NCI-H1092 (cell line): ENCODE data around the gene NEK11.

ENCODE experiments used
- DNase-seq: peaks from one replicate; lab custom pipeline; 2025; lab: John Stamatoyannopoulos, UW

The NEK11 gene

DNA sequence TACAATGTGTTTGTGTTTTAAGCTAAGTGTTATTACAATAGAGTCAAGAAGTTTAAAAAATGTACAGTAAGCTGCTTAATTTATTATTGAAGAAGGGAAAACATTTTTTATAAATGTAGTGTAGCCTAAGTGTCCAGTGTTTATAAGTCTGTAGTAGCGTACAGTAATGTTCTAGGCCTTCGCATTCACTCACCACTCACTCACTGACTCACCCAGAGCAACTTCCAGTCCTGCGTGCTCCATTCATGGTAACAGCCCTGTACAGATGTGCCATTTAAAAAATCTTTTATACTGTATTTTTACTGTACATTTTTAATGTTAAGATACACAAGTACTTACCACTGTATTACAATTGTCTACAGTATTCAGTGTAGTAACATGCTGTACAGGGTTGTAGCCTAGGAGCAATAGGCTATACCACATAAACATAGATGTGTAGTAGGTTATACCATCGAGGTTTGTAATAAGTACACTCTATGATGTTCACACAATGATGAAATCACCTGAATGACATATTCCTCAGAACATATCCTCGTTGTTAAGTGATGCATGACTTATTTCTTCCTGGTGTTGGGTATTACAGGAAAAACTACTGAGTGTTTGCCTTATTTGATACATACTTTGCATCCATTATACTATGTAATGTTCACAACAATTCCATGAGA is 198.3 kb downstream of the NEK11 start:
- DNase-seq: no peak

GRCh38 chr3:131228522-131228921 is 201.8 kb downstream of the NEK11 start:
- no peak for DNase-seq

DNA sequence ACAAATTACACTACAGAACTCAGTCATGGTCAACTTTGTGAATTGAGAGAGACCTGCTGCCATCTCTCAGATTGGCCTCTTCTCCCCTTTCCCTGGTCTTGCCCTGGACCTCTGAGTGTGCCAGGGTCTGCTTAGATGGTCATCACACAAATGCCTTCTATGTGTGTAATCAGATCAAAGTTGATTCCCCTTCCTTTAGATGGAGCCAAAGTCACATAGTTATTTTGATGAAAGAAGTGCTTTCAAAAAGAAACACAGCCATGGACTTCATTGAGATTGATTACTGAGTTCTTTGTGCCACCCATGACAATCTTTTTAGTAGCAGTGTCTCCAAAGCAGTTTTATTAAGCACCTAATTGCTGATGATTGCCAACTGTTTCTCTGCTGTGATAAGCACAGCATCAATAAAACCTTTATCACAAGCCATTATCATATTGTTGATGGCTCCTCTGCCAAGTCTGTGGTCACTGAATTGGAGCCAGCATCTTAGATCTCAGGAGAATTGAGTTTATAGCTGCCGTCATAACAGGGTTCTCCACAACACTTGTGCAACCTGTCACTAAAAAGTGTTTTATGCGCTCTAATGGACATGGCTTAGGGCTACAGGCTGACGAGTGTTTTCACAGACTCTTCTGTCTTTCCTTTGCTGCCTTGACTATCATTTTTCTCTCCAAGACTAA is 205.2 kb downstream of the NEK11 start:
- DNase-seq: no peak

- no peak for DNase-seq
Measured at GRCh38 chr3:131232711-131233267, 206.1 kb downstream of the NEK11 start.

DNA sequence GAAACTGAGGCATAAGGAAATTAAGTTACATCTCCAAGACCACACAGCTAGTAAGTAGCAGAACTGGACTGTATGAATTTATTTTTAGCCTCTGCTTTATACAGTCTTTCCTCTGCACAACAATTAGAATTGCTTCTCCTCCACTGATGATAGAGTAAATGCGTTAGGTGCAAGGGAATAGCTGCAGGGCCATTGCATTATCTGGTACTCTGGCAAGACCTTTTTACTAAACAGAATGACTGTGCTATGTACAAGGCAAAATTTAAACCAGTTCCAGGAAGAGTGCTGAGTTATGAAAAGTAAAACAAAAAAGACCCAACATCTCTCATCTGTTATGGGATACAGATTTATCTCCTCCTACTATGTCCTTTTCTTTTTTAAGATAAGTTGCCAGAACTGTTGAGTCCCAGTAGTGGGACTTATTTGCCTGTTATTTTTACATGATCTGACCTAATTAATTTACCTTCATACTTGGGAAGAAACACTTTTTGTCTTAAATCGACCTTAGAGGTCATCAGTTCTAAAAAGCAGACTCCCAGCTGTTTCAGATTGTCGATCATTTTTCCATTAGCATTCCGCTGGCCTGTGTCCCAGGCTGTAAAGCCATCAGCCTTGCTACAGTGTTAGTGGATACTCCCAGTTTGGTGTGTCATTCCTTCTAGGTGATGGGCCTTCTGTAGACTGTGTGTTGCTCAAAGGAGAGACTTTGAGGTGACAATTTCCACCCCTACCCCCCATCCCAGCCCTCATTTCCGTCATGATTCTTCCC is 207.4 kb downstream of the NEK11 start:
- no peak for DNase-seq

DNA sequence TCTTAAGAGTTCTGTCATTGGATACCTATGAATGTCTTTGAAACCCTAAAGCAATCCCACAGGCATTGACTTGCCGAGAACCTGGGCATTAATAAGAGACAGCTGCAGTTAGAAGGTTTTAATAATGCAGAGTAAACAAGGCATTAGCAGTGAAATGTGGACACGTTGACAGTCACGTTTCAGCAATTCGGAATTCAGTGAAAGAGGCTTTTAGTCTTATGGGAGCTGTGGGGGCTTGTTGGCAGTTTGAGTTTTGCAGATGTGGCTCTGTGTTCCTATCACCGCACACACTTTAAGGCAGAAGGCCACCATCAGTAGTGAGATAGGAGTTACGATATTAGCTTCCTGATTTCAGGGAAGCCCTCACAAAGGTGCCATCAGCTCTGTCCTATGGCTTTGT is 209.7 kb downstream of the NEK11 start:
- no peak for DNase-seq

DNA sequence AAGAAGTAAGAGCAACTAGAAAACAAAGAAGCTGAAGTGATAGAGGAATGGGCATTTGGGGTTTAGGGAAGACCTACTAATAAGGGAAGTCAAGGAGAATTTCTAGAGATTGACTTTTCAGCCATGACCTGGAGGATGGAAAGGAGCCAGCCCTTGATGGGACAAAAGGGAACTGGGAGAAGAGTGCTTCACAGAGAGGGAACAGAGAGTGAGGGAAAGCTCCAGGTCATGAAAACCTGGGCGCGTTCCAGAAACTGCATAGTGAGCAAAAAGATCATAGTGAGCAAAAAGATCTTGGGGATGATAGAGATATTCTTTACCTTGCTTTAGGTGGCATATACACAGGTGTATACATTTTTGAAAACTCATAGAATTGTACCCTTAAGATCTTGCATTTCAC is 211.8 kb downstream of the NEK11 start:
- no peak for DNase-seq

DNA sequence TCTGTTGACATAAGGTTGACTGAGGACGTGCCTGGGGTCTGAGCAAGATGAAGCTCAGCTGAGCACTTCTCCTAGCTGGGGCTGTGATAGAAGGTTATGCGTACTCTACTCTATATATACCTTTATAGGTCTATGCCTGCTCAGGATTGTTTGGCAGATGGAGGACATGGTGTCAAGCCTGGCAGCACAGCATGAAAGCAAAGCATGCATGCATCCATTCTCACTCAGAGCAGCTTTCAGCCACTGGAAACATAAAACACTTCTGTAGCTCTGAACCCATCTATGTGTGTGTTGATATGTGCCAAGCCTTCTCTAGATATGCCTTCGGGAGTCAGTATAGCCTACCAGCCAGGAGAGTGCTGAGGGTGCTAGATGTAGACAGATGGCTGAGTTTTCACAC is 212.6 kb downstream of the NEK11 start:
- no peak for DNase-seq

DNA sequence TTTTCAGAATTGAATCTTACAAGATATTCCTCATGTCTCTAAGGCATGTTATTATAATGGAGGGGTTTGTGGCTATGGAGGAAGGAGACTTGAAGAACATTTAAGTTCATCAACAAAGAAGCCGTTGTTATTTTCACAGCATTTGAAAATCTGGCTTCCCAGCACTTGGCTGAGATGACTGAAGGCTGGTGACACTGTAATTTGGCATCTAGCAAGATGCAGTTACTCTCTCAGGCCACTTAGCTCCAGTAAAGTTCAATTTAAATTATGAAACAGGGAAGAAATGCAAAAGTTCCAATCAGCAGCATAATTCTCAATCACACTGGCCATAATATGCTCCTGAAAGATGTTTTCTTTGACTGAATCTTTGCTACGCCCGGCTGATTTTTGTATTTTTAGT is 215.5 kb downstream of the NEK11 start:
- no peak for DNase-seq

DNA sequence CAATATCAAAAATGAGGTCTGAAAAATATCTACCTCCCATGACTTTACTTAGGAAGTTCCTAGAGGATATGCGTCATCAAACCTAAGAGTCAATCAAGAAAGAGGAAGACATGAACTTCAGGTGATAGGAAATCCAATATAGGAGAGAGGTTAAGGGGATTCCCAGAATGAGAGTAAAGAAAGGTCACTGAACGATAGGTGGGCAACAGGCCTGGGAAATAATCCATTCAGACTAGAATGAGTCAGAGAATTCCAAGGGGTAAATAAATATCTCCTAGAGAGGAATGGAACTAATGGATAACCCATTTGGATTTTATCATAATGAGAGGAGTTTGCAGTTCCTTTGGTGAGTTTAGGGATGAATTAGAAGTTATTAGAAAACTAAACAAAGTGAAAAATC is 223.8 kb downstream of the NEK11 start:
- no peak for DNase-seq

DNA sequence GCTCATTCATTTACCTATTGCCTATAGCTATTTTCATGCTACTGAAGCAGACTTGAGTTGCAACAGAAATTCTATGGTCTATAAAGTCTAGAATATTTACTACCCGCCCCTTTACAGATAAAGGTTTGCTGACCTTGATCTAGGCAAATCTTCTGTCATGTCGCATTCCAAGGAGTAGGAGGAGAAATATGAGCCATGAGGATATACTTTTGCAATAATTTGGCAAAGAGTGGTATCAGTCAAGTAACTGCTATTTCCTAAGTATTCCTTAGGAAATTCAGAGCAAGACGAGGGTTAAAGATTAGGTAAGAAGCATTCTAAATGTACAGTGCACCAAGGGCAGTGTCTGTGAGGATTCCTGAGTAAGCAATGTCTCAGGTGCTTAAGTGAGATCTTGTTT is 233.8 kb downstream of the NEK11 start:
- no peak for DNase-seq

- no peak for DNase-seq
Measured at GRCh38 chr3:131261104-131261503, 234.4 kb downstream of the NEK11 start.

- DNase-seq: no peak
Measured at GRCh38 chr3:131275556-131275955, 248.9 kb downstream of the NEK11 start.

DNA sequence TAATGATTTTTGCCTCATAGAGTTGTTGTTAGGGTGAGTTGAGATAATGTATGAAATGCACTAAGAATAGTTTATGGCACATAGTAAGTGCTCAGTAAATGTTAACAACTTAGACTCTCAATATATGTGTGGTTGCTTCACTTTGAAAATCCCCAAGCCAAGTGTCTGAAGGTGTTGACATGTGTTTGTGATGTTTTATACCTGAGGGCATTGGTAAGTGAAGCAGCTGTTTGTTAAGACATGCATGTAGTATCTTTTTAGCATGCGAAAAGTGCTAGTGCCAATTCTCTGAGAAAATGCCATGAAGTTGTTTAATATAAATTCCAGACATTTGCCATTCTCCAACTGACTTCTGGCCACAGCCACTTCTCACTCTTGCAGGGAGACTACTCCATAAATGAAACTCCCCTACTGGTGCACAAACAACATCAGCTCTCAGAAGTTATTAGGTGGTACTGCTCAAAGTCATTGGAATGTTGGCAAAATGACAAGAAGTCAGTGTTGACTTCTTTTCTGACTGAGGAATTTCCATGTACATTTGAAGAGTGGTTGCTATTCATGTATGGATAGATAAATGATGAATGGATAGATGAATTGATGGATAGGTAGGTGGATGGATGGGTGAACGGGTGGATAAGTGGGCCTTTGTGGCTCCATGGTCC is 251.3 kb downstream of the NEK11 start:
- no peak for DNase-seq

DNA sequence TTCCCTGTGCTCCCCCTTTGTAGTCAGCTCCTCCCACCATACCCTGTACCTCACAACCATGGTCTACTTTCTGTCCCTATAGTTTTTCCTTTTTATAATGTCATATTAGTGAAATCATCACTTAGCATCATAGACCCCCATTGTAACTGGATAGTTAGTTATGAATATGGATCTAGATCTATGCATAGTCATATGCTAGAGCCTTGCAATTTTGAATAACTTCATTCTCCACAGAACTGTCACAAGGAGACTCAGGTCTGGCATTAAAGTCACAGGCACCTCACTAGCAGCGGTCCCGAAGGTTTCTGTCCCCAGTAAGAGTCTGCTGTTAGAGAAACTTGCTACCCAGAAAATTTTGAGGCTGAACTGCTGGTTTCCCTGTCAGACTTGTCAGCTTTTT is 252.9 kb downstream of the NEK11 start:
- no peak for DNase-seq

DNA sequence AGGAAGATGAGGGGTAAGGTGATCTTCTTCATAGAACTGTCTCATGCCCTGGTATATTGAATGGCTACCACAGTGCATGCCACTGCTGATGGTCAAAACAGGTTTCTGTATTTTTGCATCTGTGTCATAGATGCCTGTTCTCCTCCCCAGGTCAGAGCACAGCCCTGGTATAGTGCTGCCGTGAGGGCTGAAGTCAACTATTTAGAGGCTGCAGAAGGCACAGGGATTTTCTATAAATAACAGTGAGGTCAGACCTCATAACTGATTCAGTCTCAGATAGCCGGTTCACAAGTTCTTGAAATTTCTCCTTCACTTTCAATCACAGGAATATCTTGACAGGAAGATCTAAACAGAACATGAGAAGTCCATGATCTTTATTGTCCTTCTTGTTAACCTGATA is 255.7 kb downstream of the NEK11 start:
- no peak for DNase-seq

DNA sequence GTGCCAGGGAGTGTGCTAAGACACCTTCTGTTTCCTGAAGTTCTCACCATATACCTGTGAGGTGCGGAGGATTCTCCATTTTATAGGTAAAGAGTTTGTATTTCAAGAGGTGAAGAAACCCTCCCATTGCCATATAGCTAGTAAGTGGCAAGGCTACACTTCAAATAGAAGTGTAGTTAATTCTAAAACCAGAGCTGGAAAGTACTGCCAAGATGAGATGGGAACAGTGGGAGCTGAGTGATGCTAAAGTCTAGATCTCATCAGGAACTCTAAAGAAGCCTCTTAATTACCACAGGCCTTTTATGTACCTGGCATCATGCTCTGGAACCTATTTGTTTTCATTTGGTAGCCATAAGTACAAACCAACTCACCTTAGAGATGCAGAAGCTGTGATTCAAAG is 256.3 kb downstream of the NEK11 start:
- DNase-seq: no peak

GRCh38 chr3:131283862-131284261 is 257.2 kb downstream of the NEK11 start:
- DNase-seq: no peak

GRCh38 chr3:131284302-131284701 is 257.6 kb downstream of the NEK11 start:
- DNase-seq: no peak

GRCh38 chr3:131285456-131285855 is 258.8 kb downstream of the NEK11 start:
- no peak for DNase-seq

GRCh38 chr3:131299836-131300235 is 273.2 kb downstream of the NEK11 start:
- DNase-seq: no peak

DNA sequence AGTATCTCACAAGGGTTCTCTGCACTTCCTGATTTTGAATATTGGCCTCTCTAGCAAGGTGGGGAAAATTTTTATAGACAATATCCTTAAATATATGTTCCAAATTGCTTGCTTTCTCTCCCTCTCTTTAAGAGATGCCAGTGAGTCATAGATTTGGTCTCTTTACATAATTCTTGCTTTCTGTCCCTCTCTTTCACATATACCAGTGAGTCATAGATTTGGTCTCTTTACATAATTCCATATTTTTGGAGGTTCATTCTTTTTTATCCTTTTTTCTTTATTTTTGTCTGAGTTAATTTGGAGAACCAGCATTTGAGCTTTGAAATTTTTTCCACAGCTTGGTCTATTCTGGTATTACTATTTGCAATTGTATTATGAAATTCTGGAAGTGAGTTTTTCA is 277.2 kb downstream of the NEK11 start:
- no peak for DNase-seq
